HTR-8/SVneo (cell line): ENCODE results near the gene PLEKHA1.
A peak's percentile ranks its signal among the peaks of the same experiment; 100 is the strongest.

Source experiments
- DNase-seq: peaks from one replicate; pipeline ENCODE4 v3.0.0; 2011; ENCODE audit warnings: low spot score, mixed read lengths; ENCODE audit not compliant: insufficient read length
- FAIRE-seq: peaks from 2 replicates; lab custom pipeline; 2011; peaks lifted over from hg19 to GRCh38; lab: Jason Lieb, UNC

Gene PLEKHA1

DNA sequence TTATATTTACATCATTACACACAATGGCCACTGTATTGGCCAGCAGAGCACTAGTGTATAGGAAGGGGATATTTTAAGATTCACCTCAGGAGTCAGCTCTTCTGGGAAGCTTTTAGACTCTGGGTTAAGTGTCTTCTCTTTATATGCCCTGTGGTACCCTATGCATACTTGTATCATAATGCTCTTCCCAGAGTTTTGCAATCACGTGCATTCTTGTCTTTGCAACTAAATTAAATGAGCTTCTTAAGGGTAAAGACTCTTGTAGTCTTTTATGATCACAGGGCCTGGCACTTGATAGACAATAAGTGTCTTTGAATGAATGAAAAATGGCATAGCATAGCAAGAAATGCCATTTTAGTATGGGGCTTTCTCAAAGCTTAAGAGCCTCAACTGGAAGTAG, 44.5 kb downstream of the PLEKHA1 start:
- no peak for DNase-seq
- no peak for FAIRE-seq

- FAIRE-seq, result no peak
- no peak for DNase-seq
Observed at GRCh38 chr10:122419876-122420623, 45.5 kb downstream of the PLEKHA1 start.

DNA sequence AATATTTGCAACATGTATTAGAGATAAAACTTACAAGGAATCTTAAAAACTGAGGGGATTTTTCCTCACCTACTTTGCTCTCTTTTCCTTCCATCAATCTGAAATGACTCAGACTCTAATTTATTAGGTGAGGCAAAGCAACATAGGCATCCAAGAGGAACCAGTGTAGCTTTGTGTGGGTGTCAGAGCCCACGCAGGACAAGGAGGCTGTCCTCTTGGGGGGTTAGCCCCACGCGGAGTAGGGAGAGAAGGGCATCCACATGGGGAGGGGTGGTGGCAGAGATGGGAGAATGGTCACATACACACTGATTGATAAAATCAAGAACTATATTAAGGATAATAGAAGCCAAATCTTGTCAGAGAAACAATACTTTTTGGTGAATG, 46.1 kb downstream of the PLEKHA1 start:
- no peak for DNase-seq
- no peak for FAIRE-seq

- FAIRE-seq (no peak), DNase-seq (no peak)
Observed at GRCh38 chr10:122421054-122421625, 46.6 kb downstream of the PLEKHA1 start.

GRCh38 chr10:122421742-122422141, 47.2 kb downstream of the PLEKHA1 start:
- no peak for FAIRE-seq
- no peak for DNase-seq

GRCh38 chr10:122422266-122422989, 47.9 kb downstream of the PLEKHA1 start:
- FAIRE-seq (no peak), DNase-seq (no peak)

DNA sequence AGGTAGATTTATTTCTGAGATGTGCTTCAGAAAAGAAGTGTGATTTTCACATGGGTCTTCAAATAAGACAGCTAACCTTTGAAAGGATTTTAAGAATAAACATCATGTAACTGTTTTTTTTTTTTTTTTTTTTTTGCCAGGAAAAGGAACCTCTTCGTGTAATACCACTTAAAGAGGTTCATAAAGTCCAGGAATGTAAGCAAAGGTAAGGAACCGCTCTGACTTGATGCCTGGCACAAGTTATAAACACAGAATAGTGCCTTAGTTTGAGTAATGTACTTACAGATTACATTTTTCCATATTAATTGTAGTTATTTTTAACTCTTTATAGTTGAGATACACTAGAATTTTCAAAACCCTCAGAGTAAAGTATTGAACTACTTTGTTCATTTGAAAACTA, 49.6 kb downstream of the PLEKHA1 start:
- no peak for FAIRE-seq
- no peak for DNase-seq

DNA sequence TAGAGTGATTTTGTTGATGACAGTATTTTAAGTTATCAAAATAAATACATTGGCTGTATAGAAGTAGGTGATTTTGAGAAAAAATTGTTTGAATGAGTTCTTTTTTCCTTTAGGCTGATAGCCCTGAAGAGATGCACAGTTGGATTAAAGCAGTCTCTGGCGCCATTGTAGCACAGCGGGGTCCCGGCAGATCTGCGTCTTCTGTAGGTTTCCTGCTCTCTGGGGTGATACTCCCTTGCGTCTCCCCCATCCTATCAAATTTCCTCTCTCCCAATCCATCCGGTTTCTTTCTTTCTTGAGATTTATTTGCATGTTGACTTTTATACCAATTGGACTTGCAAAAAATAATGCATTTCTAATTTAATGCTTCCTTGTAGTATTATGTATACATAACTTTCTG, 52.3 kb downstream of the PLEKHA1 start:
- DNase-seq, result no peak
- FAIRE-seq, result no peak

DNA sequence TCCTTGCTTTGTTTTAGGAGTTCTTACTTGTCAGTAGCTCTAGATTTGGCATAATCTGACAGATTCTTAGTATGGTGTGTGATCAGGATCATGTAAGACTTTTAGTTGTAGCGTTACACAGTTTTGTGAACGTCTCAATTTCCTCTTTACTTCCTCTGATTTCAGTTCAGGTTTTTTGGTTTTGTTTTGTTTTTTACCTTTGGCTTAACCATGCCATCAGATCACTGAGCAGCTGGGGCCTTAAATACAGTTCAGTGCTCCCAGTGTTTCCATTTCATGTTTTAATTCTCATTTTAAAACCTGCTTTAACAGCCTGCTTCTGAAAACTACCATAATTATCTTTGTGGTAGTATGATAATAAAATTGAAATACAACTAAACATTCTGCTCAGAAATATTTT, 52.8 kb downstream of the PLEKHA1 start:
- DNase-seq, result no peak
- FAIRE-seq, result no peak

GRCh38 chr10:122435212-122435827, 60.8 kb downstream of the PLEKHA1 start:
- peak; percentile 7 for DNase-seq
- no peak for FAIRE-seq

DNA sequence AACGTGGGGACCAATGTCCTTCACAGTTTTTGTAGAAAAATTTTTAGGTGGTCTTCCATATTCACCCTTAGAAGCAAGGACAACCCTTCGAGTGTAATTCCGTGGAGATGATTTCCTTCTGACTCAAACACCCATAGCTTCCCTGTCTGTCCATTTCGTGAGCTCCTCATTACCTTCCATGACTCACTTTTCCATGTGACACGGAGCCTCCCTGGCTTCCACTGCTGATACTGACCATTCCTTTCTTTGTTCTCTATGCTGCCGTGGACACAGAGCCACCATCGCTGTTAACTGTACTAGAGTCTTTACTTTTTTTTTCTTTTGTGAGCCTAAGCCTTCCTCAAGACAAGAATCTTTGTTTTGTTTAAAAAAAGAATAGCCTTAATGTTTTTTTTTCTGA, 67.5 kb downstream of the PLEKHA1 start:
- FAIRE-seq (no peak), DNase-seq (peak; percentile 37)

GRCh38 chr10:122445469-122445868, 71.0 kb downstream of the PLEKHA1 start:
- no peak for DNase-seq
- FAIRE-seq, result no peak

- FAIRE-seq (no peak), DNase-seq (no peak)
Observed at GRCh38 chr10:122445904-122446303, 71.4 kb downstream of the PLEKHA1 start.

DNA sequence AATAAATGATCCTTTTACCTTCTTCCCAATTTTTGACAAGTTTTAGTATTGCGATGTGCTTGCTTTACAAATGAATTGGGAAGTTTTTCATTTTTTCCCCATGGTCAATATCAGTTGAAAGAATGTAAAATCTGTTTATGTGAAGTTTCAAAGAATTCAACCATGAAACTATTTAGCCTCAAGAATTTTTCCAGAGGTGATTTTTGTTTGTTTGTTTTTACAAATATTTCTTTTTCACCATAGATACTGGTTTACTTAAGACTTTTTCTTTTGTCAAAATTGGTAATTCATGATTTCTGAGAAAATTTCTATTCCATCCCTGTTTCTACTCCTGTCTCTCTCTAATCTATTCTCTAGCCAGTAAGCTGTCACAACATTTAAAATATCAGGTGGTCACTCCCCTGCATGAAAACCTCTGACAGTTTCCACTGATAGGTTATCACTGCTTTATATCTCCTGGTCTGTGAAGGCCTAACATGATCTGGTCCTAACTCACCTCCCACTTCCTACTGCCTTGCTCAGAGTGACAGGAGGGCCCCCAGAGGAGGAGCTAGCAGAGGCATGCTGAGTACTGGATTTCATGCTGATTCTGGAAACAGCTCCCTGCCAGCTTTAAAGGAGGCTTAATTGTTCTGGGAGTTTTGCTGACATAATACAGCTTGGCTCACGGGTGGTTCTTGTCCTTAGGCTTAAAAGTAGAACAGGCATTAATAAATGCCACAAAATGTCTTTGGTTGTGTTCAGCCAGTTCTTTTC, 72.3 kb downstream of the PLEKHA1 start:
- FAIRE-seq, result no peak
- DNase-seq, result no peak

GRCh38 chr10:122448600-122448999, 74.1 kb downstream of the PLEKHA1 start:
- DNase-seq (no peak), FAIRE-seq (no peak)

GRCh38 chr10:122449153-122449552, 74.6 kb downstream of the PLEKHA1 start:
- DNase-seq (no peak), FAIRE-seq (no peak)

GRCh38 chr10:122450353-122450990, 76.0 kb downstream of the PLEKHA1 start:
- FAIRE-seq, result no peak

GRCh38 chr10:122454071-122454470, 79.6 kb downstream of the PLEKHA1 start:
- no peak for FAIRE-seq
- no peak for DNase-seq

More at GRCh38 chr10:122450353-122450990, 76.0 kb downstream of the PLEKHA1 start:
- DNase-seq, result no peak

DNA sequence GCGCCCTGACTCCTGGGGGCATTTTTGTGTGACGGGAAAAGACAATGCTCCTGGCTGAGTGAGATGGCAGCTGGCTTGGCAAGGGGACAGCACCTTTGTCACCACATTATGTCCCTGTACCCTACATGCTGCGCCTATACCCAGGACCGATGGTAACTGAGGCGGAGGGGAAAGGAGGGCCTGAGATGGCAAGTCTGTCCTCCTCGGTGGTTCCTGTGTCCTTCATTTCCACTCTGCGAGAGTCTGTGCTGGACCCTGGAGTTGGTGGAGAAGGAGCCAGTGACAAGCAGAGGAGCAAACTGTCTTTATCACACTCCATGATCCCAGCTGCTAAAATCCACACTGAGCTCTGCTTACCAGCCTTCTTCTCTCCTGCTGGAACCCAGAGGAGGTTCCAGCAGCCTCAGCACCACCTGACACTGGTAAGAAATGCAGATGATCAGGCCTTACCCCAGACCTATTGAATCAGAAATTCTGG, 80.1 kb downstream of the PLEKHA1 start, which contains the start of gene ARMS2:
TSS of gene ARMS2 (plus strand) at position 51 of the 478 bp plus-strand sequence. CDS start at position 126, 75 bp downstream.
- DNase-seq, result no peak
- FAIRE-seq, result no peak
